Lung (tissue), 12 donors: ENCODE data around the gene GMPS. TPM values are rescaled to one million over a fixed set of nuclear protein-coding genes. Genes with fewer than 3 reads are reported as not detected.

Source experiments
- ATAC-seq: fragments of 200-7000 bp; cut with Tn5 transposase; one replicate; pipeline ENCODE4 v1.9.1; 2020; ENCODE audit warnings: moderate number of reproducible peaks; ENCODE audit not compliant: insufficient read depth, low FRiP score
- DNase-seq, 3 donors: peaks; one replicate each; pipeline ENCODE4 v3.0.0-alpha.2; 2013 to 2017
- H3K27ac ChIP-seq, 2 donors: one replicate each; pipeline ENCODE4 v1.5.1; 2013; ENCODE audit warnings: mild to moderate bottlenecking in 2 of 2, moderate library complexity in 2 of 2, control low read depth in 1 of 2, inconsistent platforms in 1 of 2, low read depth in 1 of 2, low read length in 1 of 2
- H3K27me3 ChIP-seq, 3 donors: one replicate each; pipeline ENCODE4 v1.5.1; 2013; ENCODE audit warnings: low read length in 2 of 3; ENCODE audit not compliant: control insufficient read depth in 3 of 3, insufficient read depth in 3 of 3
- H3K36me3 ChIP-seq, 4 donors: one replicate each; pipeline ENCODE4 v1.5.1; 2013; ENCODE audit warnings: low read length in 4 of 4, mild to moderate bottlenecking in 1 of 4, moderate library complexity in 1 of 4; ENCODE audit not compliant: control insufficient read depth in 4 of 4, insufficient read depth in 4 of 4
- H3K4me1 ChIP-seq, 5 donors: one replicate each; pipeline ENCODE4 v1.5.1; 2013; ENCODE audit warnings: low read length in 5 of 5, mild to moderate bottlenecking in 2 of 5, moderate library complexity in 1 of 5; ENCODE audit not compliant: control insufficient read depth in 5 of 5, insufficient read depth in 5 of 5
- H3K4me3 ChIP-seq: one replicate; pipeline ENCODE4 v1.5.1; 2013; ENCODE audit warnings: mild to moderate bottlenecking, control low read depth, moderate library complexity
- H3K9ac ChIP-seq, 2 donors: one replicate each; pipeline ENCODE4 v1.5.1; 2013; ENCODE audit warnings: low read length in 2 of 2, control low read depth in 1 of 2; ENCODE audit not compliant: insufficient read depth in 1 of 2
- H3K9me3 ChIP-seq, 4 donors: one replicate each; pipeline ENCODE4 v1.5.1; 2013; ENCODE audit warnings: low read length in 3 of 4, mild to moderate bottlenecking in 1 of 4, moderate library complexity in 1 of 4; ENCODE audit not compliant: control insufficient read depth in 4 of 4, insufficient read depth in 3 of 4
- CTCF ChIP-seq: IDR thresholded peaks from 2 replicates; pipeline ENCODE4 v1.5.1; 2012; ENCODE audit warnings: mild to moderate bottlenecking; ENCODE audit errors: control extremely low read depth, extremely low read depth
- WGBS, 2 donors: extraction: QIAGEN DNeasy Blood & Tissue Kit; methylation state at CpG; one replicate each; pipeline ENCODE4 v1.1.7; 2013; 5-methylcytosine and 5-hydroxymethylcytosine counted together
- polyA plus RNA-seq, 2 donors: library from polyadenylated mRNA; stranded (reverse); fragments of 200-250 nt; gene quantifications; one replicate each; pipeline ENCODE4 v1.2.1, GENCODE V29; 2013
- total RNA-seq, 2 donors: library from RNA; depleted of rRNA in 1 of 2; stranded (reverse); fragments of >200 nt in 1 of 2; gene quantifications; one replicate each; pipeline ENCODE4 v1.2.1, GENCODE V29; 2014 to 2021
- donor health status: control.
- donor health status: control.
- donor health status: Bipolar disorder and iron deficiency.
- donor health status: healthy.
- donor health status: DM: yes; HTN: yes; CAD: no.

The GMPS gene
- total and polyA plus RNA-seq, 4 donors: 17.0 to 38.1 (median 22.0) TPM

DNA sequence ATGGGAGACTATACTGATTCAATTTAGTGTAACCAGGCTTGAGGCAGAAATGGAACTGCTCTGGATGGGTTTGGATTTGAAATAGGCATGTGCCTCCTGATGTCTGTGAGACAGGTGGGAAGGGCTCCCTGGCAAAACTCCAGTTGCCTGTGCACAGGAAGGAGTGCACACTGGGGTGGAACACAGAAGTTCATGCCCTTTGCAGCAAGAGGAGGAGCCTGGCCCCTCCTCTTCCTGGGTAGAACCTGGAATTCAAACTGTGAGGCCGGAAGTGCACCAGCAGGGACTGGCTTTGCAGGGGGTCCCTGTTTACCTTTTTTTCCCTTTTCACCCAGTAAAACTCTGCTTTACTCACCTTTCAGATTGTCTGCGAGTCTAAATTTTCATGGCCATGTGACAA lies 99.9 kb downstream of the GMPS start:
- Histone ChIP-seq H3K9me3 (peaks cover 0 to 6% (median 2%) of the 10 kb centered on the region in 4 donors), H3K27ac (no peak overlapping the region), H3K9ac (no peak overlapping the region), H3K4me3 (no peak overlapping the region), H3K36me3 (no peaks in the 10 kb centered on the region), H3K27me3 (no peaks in the 10 kb centered on the region), H3K4me1 (no peaks in the 10 kb centered on the region)
- no peak for TF ChIP-seq CTCF
- ATAC-seq: no peak
- no peak for DNase-seq
- 81 to 89% methylated on average over 2 of the region's 2 CpGs for WGBS, 2 donors

DNA sequence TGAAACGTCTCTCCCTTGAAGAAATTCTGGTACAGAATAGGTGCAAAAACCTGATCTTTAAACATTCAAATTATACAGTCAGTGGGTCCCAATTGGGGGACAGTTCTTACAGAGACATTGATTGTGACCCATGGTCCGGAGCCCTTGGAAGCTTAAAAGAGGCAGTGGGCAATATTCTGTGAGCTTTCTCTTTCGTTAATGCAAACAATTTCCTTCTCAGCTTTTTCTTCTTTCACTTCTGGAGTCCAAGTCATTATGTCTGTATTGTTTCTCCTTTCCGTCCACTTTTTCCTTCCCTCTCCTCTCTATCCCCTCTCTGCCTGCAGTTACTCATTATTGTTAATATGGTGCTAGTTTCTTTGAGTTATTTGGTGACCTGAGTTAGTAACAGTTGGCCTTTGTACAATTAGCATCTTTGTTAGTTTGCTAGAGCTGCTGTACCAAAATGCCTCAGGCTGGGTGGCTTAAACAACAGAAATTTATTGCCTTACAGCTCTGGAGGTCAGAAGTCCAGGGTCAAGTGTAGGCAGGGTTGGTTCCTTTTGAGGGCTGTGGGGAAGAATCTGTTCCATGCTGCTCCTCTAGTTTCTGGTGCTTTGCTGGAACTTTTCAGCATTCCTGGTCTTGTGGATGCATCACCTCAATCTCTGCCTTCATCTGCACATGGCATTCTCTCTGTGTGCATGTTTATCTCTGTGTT lies 102.6 kb downstream of the GMPS start:
- Histone ChIP-seq H3K27ac (no peak overlapping the region), H3K36me3 (no peaks in the 10 kb centered on the region), H3K27me3 (no peaks in the 10 kb centered on the region), H3K9ac (no peak overlapping the region), H3K9me3 (peaks cover 0 to 6% (median 2%) of the 10 kb centered on the region in 4 donors), H3K4me1 (no peaks in the 10 kb centered on the region), H3K4me3 (no peak overlapping the region)
- 78 to 81% methylated on average over 4 of the region's 4 CpGs for WGBS, 2 donors
- TF ChIP-seq CTCF: no peak
- DNase-seq (no peak), ATAC-seq (no peak)

- Histone ChIP-seq H3K9ac (no peak overlapping the region), H3K27ac (no peak overlapping the region), H3K4me1 (no peaks in the 10 kb centered on the region), H3K27me3 (no peaks in the 10 kb centered on the region), H3K9me3 (no peaks in the 10 kb centered on the region), H3K4me3 (no peak overlapping the region), H3K36me3 (no peaks in the 10 kb centered on the region)
- TF ChIP-seq CTCF: no peak
- ATAC-seq (no peak), DNase-seq (no peak)
- WGBS, 2 donors: 85 to 90% methylated on average over 3 of the region's 3 CpGs
Measured at GRCh38 chr3:155978324-155978723, 107.9 kb downstream of the GMPS start.

DNA sequence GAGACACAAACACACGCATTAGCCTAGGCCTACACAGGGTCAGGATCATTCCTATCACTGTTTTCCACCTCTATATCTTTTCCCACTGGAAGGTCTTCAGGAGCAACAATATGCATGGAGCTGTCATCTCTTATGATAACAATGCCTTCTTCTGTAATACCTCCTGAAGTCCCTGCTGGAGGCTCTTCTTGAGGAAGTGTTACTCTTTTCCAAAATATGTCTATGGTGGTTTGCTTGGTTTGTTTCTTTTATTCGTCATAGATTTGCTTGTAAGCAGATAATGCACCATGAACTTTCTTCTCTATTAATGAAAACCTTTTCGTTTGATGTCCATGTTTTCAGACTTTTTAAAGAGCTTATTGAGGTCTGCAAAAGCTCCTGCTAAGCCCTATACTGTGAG lies 109.3 kb downstream of the GMPS start:
- Histone ChIP-seq H3K27me3 (no peaks in the 10 kb centered on the region), H3K9me3 (no peaks in the 10 kb centered on the region), H3K36me3 (no peaks in the 10 kb centered on the region)

More for the DNA sequence above, 109.3 kb downstream of the GMPS start:
- 87 to 90% methylated on average over 3 of the region's 3 CpGs for WGBS, 2 donors
- Histone ChIP-seq H3K27ac (no peak overlapping the region), H3K4me1 (no peaks in the 10 kb centered on the region), H3K9ac (no peak overlapping the region), H3K4me3 (no peak overlapping the region)
- DNase-seq: no peak
- no peak for ATAC-seq
- no peak for TF ChIP-seq CTCF
